SU-DHL-6 (cell line): ENCODE measurements around the gene CLCN4.

Experiments used
- EZH2phosphoT487 ChIP-seq: fragments of 200-600 bp; sonication (generic), shearing (Covaris generic); conservative IDR thresholded peaks from 2 replicates; pipeline ENCODE4 v1.6.1; 2018; ENCODE audit warnings: mild to moderate bottlenecking, antibody characterized with exemption, low read length, moderate library complexity, mixed read lengths
- TF ChIP-seq, protein P1 (sequence below): fragments of 200-600 bp; sonication (generic); IDR thresholded peaks from one replicate; pipeline ENCODE4 v1.5.1; 2017; ENCODE audit warnings: antibody characterized with exemption, mild to moderate bottlenecking, low read length, moderate library complexity; ENCODE audit not compliant: insufficient read depth, poor library complexity, severe bottlenecking

- TF ChIP-seq EZH2phosphoT487, result no peak
- TF ChIP-seq, protein P1, sequence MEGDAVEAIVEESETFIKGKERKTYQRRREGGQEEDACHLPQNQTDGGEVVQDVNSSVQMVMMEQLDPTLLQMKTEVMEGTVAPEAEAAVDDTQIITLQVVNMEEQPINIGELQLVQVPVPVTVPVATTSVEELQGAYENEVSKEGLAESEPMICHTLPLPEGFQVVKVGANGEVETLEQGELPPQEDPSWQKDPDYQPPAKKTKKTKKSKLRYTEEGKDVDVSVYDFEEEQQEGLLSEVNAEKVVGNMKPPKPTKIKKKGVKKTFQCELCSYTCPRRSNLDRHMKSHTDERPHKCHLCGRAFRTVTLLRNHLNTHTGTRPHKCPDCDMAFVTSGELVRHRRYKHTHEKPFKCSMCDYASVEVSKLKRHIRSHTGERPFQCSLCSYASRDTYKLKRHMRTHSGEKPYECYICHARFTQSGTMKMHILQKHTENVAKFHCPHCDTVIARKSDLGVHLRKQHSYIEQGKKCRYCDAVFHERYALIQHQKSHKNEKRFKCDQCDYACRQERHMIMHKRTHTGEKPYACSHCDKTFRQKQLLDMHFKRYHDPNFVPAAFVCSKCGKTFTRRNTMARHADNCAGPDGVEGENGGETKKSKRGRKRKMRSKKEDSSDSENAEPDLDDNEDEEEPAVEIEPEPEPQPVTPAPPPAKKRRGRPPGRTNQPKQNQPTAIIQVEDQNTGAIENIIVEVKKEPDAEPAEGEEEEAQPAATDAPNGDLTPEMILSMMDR, result no peak
These were observed 1.6 kb upstream of the CLCN4 start for GRCh38 chrX:10155137-10155536.
